NCI-H128 (cell line): ENCODE data around the gene TOR2A.
A peak's percentile ranks its signal among the peaks of the same experiment; 100 is the strongest.

ENCODE experiments used
- DNase-seq: peaks from one replicate; lab custom pipeline; 2025; ENCODE audit not compliant: unreplicated experiment; lab: John Stamatoyannopoulos, UW

Gene TOR2A

GRCh38 chr9:127720865-127721227 is 14.2 kb downstream of the TOR2A start:
- DNase-seq: no peak

DNA sequence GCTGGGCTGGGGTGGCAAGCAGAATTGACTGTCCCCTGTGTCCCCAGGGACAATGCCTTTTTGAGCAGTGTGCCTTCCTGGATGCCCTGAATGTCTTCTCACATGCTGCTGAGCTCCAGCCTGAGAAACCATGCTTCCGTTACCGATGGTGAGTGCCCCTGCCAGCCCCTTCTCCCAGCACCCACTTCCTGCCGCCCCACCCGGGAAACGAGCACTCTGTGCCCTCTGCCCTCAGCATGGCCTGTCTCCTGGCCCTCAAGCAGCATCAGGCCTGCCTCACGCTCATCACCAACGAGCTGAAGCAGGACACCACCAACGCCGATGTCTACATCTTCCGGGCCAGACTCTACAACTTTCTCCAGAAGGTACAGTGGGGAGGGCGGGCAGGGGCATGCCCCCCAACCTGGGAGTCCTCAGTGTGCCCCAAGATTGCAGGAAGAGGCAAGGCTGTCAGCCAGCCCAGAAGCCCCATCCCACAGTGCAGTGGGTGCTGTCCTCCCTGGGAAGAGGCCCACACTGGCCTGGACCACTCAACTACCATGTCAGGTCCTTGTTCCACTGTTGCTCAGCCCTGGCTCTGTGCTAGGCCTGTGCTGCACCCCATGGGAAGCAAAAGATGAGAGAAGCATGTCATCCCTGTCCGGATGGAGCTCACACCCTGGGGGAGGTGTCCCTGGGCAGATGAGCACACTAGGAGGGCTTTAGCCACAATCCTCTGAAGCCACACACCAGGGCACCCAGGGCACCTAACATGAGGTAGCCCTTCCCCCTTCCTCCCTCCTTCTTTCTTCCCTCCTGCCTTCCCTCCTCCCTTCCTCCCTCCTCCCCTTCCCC is 14.8 kb downstream of the TOR2A start:
- no peak for DNase-seq

- DNase-seq: no peak
Measured at GRCh38 chr9:127717766-127718165, 17.3 kb downstream of the TOR2A start.

GRCh38 chr9:127716412-127716811 is 18.7 kb downstream of the TOR2A start:
- no peak for DNase-seq

- DNase-seq: peak; percentile 88
Measured at GRCh38 chr9:127715470-127716337, 19.4 kb downstream of the TOR2A start, which contains the start of the genes PTRH1 and TTC16. PTRH1 (minus strand) TSS chr9:127715663; CDS start chr9:127715639, 24 bp downstream. TTC16 (plus strand) TSS chr9:127716079; CDS start chr9:127716146, 67 bp downstream.

- no peak for DNase-seq
Measured at GRCh38 chr9:127714951-127715469, 20.1 kb downstream of the TOR2A start.

DNA sequence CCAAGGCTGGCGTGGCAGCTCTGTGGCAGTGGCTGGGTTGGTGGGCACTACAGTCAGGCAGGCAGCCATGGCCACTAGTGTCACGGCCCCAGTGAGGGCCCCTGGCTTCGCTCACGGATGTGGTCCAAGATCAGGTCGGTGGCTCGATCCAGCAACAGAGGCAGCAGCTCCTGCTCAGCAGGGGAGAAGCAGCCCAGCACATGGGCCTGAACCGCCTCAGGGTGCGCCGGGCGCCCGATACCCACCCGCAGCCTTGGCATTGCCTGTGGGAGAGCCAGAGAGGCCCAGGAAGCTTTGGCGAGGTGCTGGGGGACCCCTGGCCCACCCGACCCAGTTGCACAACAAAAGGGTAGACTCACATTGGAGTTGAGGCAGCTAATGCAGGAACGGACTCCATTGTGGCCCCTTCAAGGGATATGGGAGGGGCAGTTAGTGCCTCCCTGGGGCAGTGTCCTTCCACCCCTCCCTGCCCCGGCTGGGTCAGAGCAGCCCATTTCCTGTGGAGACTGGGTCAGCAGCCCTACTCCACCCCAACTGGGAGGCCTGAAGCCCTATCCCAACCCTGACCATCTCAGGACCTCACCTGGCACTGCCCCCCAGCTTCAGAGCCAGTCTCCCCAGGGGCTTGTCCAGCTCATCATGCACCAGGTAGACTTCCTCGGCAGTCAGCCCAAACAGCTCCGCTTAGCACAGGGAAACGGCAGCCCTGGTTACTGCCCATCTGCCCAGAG is 20.9 kb downstream of the TOR2A start:
- DNase-seq: no peak

DNA sequence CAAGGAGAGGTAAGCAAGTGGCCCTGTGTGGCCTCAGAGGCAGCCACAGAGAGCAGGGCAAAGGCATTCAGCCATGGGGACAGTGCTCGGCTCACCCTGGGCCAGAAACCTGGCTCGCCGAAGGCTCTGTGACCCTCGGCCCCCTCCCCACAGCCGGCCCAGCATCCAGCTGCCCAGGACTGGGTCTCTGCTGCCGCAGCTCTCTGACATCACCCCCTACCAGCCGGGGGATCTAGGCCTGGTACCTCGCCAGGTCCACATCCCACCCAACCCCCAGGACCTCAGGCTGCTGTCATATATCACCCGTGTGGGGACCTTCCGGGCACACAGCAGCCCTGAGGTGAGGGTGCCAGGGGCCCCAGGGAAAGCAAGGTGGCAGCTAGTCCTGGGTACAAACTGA is 22.2 kb downstream of the TOR2A start:
- no peak for DNase-seq

GRCh38 chr9:127712371-127712770 is 22.7 kb downstream of the TOR2A start:
- DNase-seq: no peak

- DNase-seq: no peak
Measured at GRCh38 chr9:127711831-127712274, 23.2 kb downstream of the TOR2A start.

DNA sequence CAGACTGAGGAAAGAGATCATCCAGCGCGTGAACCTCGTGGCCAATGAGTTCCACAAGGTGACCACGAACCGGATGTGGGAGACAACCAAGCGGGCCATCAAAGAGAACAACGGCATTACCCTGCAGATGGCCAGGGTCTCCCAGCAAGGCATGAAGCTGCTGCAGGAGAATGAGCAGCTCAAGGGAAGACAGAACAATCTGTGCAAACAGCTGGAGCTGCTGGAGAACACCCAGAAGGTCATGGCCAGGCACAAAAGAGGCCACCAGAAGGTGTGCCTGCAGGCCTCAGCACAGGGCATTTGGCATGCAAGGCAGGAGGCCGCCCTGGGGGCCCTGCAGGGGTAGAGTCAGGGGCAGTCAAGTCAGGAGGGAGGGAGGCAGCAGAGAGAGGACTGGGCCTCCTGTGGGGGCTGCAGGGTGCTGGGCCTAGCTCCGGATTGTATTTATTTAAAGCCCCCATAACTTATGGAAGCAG is 23.8 kb downstream of the TOR2A start:
- DNase-seq: no peak

GRCh38 chr9:127710204-127710783 is 24.8 kb downstream of the TOR2A start:
- DNase-seq: no peak

DNA sequence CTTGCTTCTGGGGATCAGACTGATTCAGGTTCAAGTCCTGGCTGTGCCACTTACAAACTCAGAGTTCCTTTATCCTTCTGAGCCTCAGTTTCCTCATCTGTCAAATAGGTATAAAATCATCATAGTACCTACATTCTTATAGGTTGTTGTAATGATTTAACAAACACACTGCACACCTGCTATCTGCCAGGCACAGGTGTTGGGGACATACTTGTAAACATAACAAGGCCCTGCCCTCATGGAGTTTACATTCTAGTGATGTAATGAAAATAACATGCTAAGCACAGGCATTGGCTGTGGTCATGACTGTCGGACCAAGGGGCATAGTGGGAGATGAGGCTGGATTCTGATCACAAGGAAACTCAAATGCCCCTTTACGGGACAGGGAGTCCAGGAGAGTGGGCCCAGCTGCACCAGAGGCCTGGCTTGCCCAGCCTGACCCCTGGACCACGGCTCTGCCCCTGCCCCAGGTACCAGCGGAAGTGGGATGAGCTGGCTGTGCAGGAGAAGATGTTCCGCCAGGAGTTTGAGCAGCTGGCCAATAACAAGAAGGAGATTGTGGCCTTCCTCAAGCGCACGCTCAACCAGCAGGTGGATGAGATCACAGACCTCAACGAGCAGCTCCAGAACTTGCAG is 26.0 kb downstream of the TOR2A start:
- DNase-seq: no peak

- no peak for DNase-seq
Measured at GRCh38 chr9:127707766-127708165, 27.3 kb downstream of the TOR2A start.

DNA sequence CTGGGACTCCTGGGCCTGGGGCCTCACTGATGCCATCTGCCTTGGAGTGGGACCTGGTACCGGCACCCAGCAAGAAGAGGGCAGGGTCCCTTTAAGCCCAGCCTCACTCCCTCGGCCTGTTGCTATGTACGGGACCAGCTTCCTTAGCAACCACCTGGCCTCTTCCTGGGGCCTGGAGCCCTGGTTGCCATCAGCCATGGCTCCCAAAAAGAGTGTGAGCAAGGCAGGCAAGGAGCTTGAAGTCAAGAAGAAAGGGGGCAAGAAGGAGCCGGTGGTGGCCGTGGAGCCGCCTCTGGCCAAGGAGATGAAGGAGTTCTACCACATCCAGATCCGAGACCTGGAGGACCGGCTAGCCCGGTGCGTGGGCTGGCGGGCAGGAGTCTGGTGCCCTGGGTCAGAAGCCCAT is 28.3 kb downstream of the TOR2A start, which contains the start of gene CFAP157:
TSS of gene CFAP157 (plus strand) at position 153 of the 406 bp plus-strand sequence. CDS start at position 197, 44 bp downstream.
- no peak for DNase-seq

DNA sequence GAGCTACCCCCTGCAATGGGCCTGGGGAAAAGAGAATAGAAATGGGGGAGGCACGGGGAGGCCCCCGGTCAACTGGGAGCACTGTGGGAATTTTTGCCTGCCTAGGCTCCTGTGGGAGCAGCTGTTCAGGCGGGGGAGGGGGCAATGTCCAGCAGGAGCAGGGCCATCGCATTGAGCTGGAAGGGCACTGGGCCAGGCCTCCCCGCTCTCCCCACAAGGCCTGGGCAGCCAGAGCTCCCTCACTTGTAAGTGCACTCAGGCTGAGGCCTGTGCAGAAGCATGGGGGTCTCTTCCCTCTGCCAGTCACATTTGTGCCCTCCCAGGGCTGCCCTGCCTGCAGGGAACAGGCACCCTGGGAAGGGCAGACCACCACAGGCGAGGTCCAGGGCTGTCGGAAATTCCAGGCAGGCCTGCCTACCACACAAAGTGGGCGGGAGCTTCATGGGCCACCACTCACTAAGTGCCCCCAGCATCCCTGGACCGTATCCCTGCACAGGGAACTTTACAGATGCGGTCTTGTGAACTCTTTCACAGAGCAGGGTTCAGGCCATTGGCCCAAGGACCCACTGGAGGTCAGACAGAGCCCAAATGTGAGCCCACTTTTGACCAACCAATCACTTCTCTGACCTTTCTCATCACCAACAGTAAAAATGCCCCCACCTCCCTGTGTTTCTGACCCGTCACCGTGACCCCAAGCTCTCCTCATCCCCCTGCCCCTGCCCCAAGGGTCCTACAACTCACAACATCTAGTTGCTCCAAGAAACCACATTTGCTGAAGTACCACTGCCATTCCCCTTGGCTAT is 29.3 kb downstream of the TOR2A start:
- DNase-seq: no peak

DNA sequence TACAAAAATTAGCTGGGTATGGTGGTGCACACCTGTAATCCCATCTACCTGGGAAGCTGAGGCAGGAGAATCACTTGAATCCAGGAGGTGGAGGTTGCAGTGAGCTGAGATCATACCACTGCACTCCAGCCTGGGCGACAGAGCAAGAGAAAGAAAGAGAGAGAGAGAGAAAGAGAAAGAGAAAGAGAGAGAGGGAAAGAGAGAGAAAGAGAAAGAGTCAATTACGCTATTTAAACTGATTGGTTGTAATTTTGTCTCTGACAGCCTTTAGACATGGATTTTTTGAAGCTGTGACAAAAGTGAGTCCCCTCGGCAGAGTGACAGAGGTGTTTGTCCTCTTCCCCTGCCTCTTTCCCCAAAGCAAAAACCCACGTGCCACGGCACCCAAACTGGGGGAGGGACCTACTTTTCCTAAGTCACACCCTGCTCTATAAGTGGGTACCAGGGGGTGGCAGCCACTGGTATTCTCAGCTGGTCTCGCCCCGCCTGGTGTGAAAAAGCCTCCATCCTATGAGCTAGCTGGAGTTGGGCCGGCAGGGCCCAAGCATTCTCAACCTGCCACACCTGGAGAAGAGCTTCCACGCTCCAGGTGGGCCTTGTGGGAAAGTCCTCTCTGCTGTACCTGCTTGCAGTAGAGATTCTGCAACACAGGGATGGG is 31.7 kb downstream of the TOR2A start:
- no peak for DNase-seq

DNA sequence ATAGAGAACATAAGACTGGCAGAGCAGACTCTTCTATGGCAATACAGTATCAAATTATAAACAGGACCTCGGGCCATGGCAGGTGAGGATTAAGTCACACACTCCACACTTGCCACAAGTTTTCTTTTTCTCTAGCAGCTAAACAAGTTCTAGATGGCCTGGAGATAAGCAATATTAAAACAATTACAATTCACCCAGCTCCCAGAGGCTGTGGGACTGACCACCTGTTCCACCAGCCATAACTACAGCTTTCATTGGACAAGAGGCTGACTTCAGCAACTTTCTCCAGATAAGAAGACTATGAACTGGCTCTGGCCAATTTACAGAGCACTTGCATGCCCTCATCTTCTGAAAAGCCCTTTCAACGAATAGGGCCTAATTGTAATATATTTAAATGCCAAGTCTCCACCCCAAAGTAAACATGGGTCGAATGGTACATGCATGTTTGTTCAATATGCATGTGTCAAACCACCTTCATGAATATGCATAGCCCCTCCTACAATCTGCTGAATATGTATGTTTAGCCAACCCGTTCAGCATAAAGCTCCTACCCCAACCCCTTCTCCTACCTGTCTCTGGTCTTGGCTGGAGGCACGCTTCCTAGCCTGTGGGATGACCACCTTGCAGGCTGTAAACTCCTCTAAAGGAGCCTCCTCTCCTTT is 34.4 kb downstream of the TOR2A start:
- no peak for DNase-seq
